ENCODE data around the gene KRTAP5-8.

The KRTAP5-8 gene

GRCh38 chr11:71548120-71548519 is 10.3 kb downstream of the KRTAP5-8 start, which contains the start of gene KRTAP5-9:
Gene KRTAP5-9 (plus strand): TSS chr11:71548420. CDS start chr11:71548658, 238 bp downstream.
- TF ChIP-seq TCF12 (IDR thresholded peaks at IDR 0.05; ENCODE audit: low read depth) = no peak
- no peak for TF ChIP-seq CEBPB (IDR thresholded peaks at IDR 0.05)
- no peak for TF ChIP-seq CREB1 (IDR thresholded peaks at IDR 0.05; ENCODE audit: low read depth)
- no peak for TF ChIP-seq REST (IDR thresholded peaks at IDR 0.05; ENCODE audit: low read depth)
- TF ChIP-seq YY1 (IDR thresholded peaks at IDR 0.05; ENCODE audit: low read depth) = no peak
- no peak for TF ChIP-seq MAX (IDR thresholded peaks at IDR 0.05)
- no peak for TF ChIP-seq TEAD4 (IDR thresholded peaks at IDR 0.05)
- no peak for TF ChIP-seq FOXM1 (IDR thresholded peaks at IDR 0.05; ENCODE audit: borderline replicate concordance, low read depth)
- TF ChIP-seq TAF1 (IDR thresholded peaks at IDR 0.05; ENCODE audit: low read depth) = no peak
- no peak for TF ChIP-seq RAD21 (IDR thresholded peaks at IDR 0.05; ENCODE audit: low read depth)

- TF ChIP-seq CEBPB (IDR thresholded peaks at IDR 0.05) = no peak
- TF ChIP-seq REST (IDR thresholded peaks at IDR 0.05; ENCODE audit: low read depth) = no peak
- no peak for TF ChIP-seq FOXM1 (IDR thresholded peaks at IDR 0.05; ENCODE audit: borderline replicate concordance, low read depth)
- TF ChIP-seq NFIC (IDR thresholded peaks at IDR 0.05) = no peak
- TF ChIP-seq TAF1 (IDR thresholded peaks at IDR 0.05; ENCODE audit: low read depth) = no peak
- TF ChIP-seq EP300 (IDR thresholded peaks at IDR 0.05; ENCODE audit: borderline replicate concordance) = no peak
- no peak for TF ChIP-seq TEAD4 (IDR thresholded peaks at IDR 0.05)
- no peak for TF ChIP-seq MAX (IDR thresholded peaks at IDR 0.05)
- no peak for TF ChIP-seq EGR1 (IDR thresholded peaks at IDR 0.05)
- TF ChIP-seq RAD21 (IDR thresholded peaks at IDR 0.05; ENCODE audit: low read depth) = no peak
- TF ChIP-seq TCF12 (IDR thresholded peaks at IDR 0.05; ENCODE audit: low read depth) = no peak
- TF ChIP-seq YY1 (IDR thresholded peaks at IDR 0.05; ENCODE audit: low read depth) = no peak
- TF ChIP-seq USF1 (IDR thresholded peaks at IDR 0.05) = no peak
- no peak for TF ChIP-seq CREB1 (IDR thresholded peaks at IDR 0.05; ENCODE audit: low read depth)
- no peak for TF ChIP-seq ZBTB7A (IDR thresholded peaks at IDR 0.05; ENCODE audit: low read depth)
Observed at GRCh38 chr11:71548716-71549151, 10.9 kb downstream of the KRTAP5-8 start.

DNA sequence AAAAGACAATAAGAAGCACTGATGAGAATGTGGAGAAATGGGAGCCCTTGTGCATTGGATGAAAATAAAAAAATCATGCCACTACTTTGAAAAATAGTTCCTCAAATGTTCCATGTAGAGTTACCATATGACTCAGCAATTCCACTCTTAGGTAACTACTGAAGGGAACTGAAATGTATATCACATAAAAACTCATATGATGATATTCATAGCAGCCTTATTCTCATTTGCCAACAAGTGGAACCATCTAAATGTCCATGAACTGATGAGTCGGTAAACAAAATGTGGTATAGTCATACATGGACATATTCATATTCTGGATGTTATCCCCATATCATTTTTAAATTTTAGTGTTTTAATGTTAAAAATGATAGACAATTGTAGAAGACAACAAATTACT is 13.9 kb downstream of the KRTAP5-8 start:
- TF ChIP-seq NFIC (IDR thresholded peaks at IDR 0.05) (no peak), YY1 (IDR thresholded peaks at IDR 0.05; ENCODE audit: low read depth) (no peak), ZBTB7A (IDR thresholded peaks at IDR 0.05; ENCODE audit: low read depth) (no peak), TCF12 (IDR thresholded peaks at IDR 0.05; ENCODE audit: low read depth) (no peak), MAX (IDR thresholded peaks at IDR 0.05) (no peak), FOXM1 (IDR thresholded peaks at IDR 0.05; ENCODE audit: borderline replicate concordance, low read depth) (no peak), RAD21 (IDR thresholded peaks at IDR 0.05; ENCODE audit: low read depth) (no peak), TAF1 (IDR thresholded peaks at IDR 0.05; ENCODE audit: low read depth) (no peak), CEBPB (IDR thresholded peaks at IDR 0.05) (no peak), EGR1 (IDR thresholded peaks at IDR 0.05) (no peak), REST (IDR thresholded peaks at IDR 0.05; ENCODE audit: low read depth) (no peak), EP300 (IDR thresholded peaks at IDR 0.05; ENCODE audit: borderline replicate concordance) (no peak), TEAD4 (IDR thresholded peaks at IDR 0.05) (no peak), USF1 (IDR thresholded peaks at IDR 0.05) (no peak)

GRCh38 chr11:71554996-71555395 is 17.2 kb downstream of the KRTAP5-8 start:
- no peak for TF ChIP-seq MAX (IDR thresholded peaks at IDR 0.05)
- no peak for TF ChIP-seq FOXM1 (IDR thresholded peaks at IDR 0.05; ENCODE audit: borderline replicate concordance, low read depth)
- no peak for TF ChIP-seq REST (IDR thresholded peaks at IDR 0.05; ENCODE audit: low read depth)
- TF ChIP-seq EGR1 (IDR thresholded peaks at IDR 0.05) = no peak
- no peak for TF ChIP-seq CREB1 (IDR thresholded peaks at IDR 0.05; ENCODE audit: low read depth)
- TF ChIP-seq TAF1 (IDR thresholded peaks at IDR 0.05; ENCODE audit: low read depth) = no peak
- TF ChIP-seq USF1 (IDR thresholded peaks at IDR 0.05) = no peak
- no peak for TF ChIP-seq RAD21 (IDR thresholded peaks at IDR 0.05; ENCODE audit: low read depth)
- TF ChIP-seq TCF12 (IDR thresholded peaks at IDR 0.05; ENCODE audit: low read depth) = no peak
- no peak for TF ChIP-seq YY1 (IDR thresholded peaks at IDR 0.05; ENCODE audit: low read depth)
- TF ChIP-seq ZBTB7A (IDR thresholded peaks at IDR 0.05; ENCODE audit: low read depth) = no peak
- TF ChIP-seq NFIC (IDR thresholded peaks at IDR 0.05) = no peak
- TF ChIP-seq EP300 (IDR thresholded peaks at IDR 0.05; ENCODE audit: borderline replicate concordance) = no peak
- no peak for TF ChIP-seq CEBPB (IDR thresholded peaks at IDR 0.05)
- TF ChIP-seq TEAD4 (IDR thresholded peaks at IDR 0.05) = no peak

Measured in Ishikawa (cell line).